GM19351 (cell line): ENCODE measurements around the gene KRT17.
"Not testable (repeated sequence)": the region's sequence is repeated elsewhere in the genome, so short reads cannot be mapped to it uniquely, and the experiment has no call there.

Experiments
- ATAC-seq: cut with Tn5 transposase; IDR thresholded peaks from one replicate; pipeline ENCODE4 v1.9.1; 2021; ENCODE audit warnings: mild to moderate bottlenecking, moderate library complexity; ENCODE audit not compliant: unreplicated experiment

The KRT17 gene

DNA sequence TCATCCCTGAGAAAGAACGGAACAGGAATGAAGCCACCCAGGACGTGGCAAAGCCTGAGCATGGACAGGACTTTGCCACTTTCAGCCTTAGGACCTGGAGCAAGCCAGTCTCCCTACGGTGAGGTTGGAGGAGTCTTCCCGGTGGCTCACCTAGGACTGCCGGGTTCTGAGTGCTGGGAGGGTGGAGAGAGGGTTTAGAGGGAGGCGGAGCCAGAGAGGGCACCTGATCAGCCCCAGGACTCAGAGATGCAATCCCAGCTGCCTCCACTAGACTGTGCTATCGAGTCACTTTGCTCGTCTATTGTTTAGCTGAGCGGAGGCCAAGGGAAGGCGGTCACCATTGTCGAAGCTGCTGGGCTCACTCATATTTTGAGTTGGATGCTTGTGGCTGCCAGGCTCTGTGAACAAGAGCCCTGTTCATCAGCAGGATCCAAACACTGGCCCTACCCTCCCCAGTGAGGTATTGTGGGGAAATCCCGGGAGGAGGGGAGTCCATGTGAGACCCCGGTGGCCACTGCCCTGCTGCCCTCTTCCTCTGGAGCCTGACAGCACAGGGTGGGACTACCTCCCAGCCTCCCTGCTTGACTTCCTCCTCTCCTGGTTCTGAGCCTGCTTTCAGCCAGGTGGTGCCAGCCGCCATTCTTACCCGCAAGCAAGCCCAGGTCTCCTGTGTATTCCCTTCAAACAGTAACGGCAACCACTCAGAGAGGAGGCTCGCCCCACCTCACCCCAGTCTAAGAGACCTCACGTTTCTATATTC, 44.7 kb downstream of the KRT17 start:
- ATAC-seq, result peak; percentile 81

DNA sequence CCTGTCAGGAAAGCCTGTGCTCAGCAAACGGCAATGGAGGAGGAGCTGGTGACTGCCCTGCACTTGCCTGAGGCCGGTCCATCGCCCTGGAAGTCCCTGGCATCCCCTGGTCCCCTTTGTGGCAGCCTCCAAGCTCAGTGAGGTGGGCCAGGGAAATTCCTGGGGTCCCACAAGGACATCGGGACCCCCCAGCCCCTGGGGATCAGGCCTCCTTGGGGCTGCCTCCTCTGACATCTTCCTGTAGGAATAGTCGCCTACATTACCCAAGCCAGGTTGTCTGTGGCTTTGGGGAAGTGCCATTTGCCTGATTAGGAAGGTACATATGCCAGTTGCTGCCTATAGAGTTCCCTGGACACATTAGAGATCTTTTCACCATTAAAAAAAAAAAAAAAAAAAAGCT, 45.4 kb downstream of the KRT17 start:
- ATAC-seq, result no peak

DNA sequence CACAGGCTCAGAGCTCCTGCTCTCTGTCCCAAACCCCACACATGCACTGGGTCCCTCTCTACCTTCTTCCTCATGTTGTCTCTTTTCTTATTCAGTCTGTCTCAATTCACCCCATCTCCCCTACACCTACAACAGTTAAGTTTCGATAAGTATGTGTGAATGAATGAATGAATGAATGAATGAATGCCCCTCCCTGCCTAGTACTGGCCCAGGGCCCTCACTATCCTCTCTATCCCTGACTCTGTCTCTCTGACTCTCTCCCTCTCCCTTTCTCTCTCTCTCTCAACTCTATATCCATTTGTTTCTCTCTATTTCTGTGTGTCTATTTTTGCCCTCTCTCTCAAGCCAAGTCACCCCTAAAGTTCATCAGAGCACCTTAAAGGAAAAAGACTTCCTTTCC, 45.8 kb downstream of the KRT17 start:
- no peak for ATAC-seq

DNA sequence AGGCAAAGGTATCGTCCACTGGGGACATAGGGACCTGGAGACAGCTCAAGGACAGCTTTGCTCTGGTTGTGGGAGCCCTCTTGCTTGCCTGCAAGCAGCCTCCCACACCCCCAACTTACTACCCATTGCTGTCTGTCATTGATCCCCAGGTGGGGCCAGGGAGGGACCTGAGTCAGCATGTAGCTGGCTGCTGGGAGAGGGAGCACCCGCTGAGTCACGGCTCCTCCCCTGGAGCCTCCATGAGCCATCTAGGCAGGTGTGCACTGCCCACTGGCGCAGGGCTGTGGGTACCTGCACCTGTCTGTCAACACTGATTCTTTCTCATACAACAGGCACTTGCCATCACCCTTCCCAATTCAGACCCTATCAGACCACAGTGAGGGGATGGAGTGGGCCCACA, 47.6 kb downstream of the KRT17 start:
- ATAC-seq, result not testable (repeated sequence)

DNA sequence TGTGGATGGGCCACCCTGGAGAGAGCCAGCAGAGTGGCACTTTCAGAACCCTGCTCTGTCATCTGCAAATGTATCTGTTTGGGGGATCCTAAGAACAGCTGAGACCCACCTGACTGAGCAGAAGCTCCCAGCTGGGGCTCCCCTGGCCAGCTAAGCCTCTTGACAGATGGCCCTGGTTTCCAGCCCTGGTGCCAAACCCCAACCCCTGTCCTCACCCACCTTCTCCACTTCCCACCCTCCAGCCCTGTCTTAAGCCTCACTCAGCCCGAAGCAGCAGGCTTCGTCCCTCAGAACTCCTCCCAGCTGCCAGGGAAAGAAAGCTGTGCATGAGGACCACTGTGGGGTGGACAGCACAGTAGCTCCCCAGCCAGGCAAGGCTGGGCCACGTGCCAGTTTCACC, 49.0 kb downstream of the KRT17 start:
- ATAC-seq, result no peak

DNA sequence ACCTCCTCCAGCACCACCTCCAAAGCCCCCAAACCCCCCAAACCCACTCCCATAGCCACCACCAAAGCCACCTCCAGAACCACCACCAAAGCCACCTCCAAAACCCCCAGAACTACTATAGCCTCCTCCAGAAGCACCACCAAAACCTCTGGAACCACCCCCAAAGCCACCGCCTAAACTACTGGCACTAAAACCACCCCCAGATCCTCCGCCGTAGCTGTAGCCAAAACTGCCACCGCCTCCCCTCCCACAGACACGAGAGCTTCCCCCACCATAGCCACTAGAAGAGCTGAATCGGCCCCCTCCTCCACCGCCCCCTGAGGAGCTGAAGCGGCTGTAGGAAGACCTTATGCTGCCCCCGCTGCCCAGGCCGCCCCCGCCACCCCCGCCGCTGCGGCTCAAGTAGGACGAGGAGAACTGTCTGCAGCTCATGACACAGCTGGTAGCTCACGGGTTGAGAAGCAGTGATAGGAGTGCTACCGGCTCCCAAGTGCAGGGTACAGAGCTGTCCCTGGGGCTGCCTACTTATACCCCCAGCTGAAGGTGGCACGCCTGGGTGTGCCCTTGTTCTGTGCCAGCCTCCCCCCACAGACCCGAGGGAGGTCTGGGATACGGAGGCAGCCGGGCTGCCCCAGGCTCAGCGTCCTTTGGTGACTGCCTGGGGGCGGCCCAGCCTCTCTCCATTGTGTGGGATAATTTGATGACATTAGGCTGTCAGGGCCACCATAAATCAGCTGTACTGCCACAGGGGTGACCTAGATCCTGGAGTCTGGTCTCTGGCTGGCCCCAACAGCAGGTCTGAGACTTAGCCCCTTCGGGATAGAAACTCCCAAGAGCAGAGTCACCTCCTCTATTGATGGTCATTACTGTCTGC, 52.6 kb downstream of the KRT17 start, which contains the start of gene KRT9:
TSS of gene KRT9 (minus strand) at position 499 of the 874 bp plus-strand sequence. CDS start at position 432, 67 bp downstream.
- ATAC-seq, result no peak
